ENCODE measurements around the gene FIGN. TPM values are rescaled to one million over a fixed set of nuclear protein-coding genes. Genes with fewer than 3 reads are reported as not detected.

FIGN gene
- total RNA-seq, 1 experiment from 2014 or later, result 19.4 TPM

GRCh38 chr2:163736433-163737189 lies 803 bp upstream of the FIGN start (continued):
- TF ChIP-seq ZSCAN18 (CRISPR knock-in tag; IDR thresholded peaks at IDR 0.05) (no peak), MLX (CRISPR knock-in tag; IDR thresholded peaks at IDR 0.05) (no peak), JAZF1 (CRISPR knock-in tag; IDR thresholded peaks at IDR 0.05) (no peak), ATF2 (CRISPR knock-in tag; IDR thresholded peaks at IDR 0.05; ENCODE audit: borderline replicate concordance, low read depth) (no peak), CBFB (CRISPR knock-in tag; IDR thresholded peaks at IDR 0.05; ENCODE audit: low read depth) (no peak), KAT7 (CRISPR knock-in tag; IDR thresholded peaks at IDR 0.05; ENCODE audit: borderline replicate concordance) (peak; percentile 62; the same call in 1 of the 2 replicates), ATF1 (CRISPR knock-in tag; IDR thresholded peaks at IDR 0.05) (no peak), FOXP1 (CRISPR knock-in tag; IDR thresholded peaks at IDR 0.05; ENCODE audit: borderline replicate concordance) (no peak; the same call in 1 of the 2 replicates)

GRCh38 chr2:163734881-163735684 lies 725 bp downstream of the FIGN start:
- Mint-ChIP-seq H3K36me3 (no peaks in the 10 kb centered on the region), H3K27me3 (ENCODE audit: low read depth) (no peaks in the 10 kb centered on the region; the same call in 1 of the 2 replicates), H3K4me3 (peak overlapping the region; percentile 92), H3K4me1 (peaks cover 52% of the 10 kb centered on the region), H3K9me3 (no peaks in the 10 kb centered on the region), H3K27ac (peak overlapping the region; percentile 91)
- ATAC-seq, result no peak
- no peak for DNase-seq (ENCODE audit: low spot score)
- CTCF ChIA-PET, result interaction anchor here (1.1 to 1.2 kb wide), 2 partner anchors 42 to 124 kb away, joined by 3 read pairs; no protein-coding TSS in a partner anchor
- POLR2A ChIA-PET, result interaction anchor here (0.5 to 1.4 kb wide), 8 partner anchors 12 to 361 kb away, joined by 3 to 5 read pairs (median 3); no protein-coding TSS in a partner anchor
- TF ChIP-seq SMAD4 (CRISPR knock-in tag; IDR thresholded peaks at IDR 0.05), result no peak
- no peak for TF ChIP-seq ZNF396 (CRISPR knock-in tag; IDR thresholded peaks at IDR 0.05; ENCODE audit: borderline replicate concordance)
- TF ChIP-seq OVOL2 (CRISPR knock-in tag; IDR thresholded peaks at IDR 0.05; ENCODE audit: borderline replicate concordance), result no peak
- no peak for TF ChIP-seq NFE2L1 (CRISPR knock-in tag; IDR thresholded peaks at IDR 0.05)
- TF ChIP-seq FOXK1 (CRISPR knock-in tag; IDR thresholded peaks at IDR 0.05), result no peak
- TF ChIP-seq TEAD1 (CRISPR knock-in tag; IDR thresholded peaks at IDR 0.05), result no peak
- TF ChIP-seq ZBTB43 (CRISPR knock-in tag; IDR thresholded peaks at IDR 0.05), result no peak
- no peak for TF ChIP-seq EMX1 (CRISPR knock-in tag; IDR thresholded peaks at IDR 0.05)
- no peak for TF ChIP-seq ZSCAN18 (CRISPR knock-in tag; IDR thresholded peaks at IDR 0.05)
- TF ChIP-seq ZNF317 (CRISPR knock-in tag; IDR thresholded peaks at IDR 0.05; ENCODE audit: borderline replicate concordance, low read depth), result no peak
- no peak for TF ChIP-seq MYBL2 (CRISPR knock-in tag; IDR thresholded peaks at IDR 0.05)
- TF ChIP-seq ATF2 (CRISPR knock-in tag; IDR thresholded peaks at IDR 0.05; ENCODE audit: borderline replicate concordance, low read depth), result no peak
- no peak for TF ChIP-seq RELA (CRISPR knock-in tag; IDR thresholded peaks at IDR 0.05; ENCODE audit: borderline replicate concordance)
- no peak for TF ChIP-seq PREB (CRISPR knock-in tag; IDR thresholded peaks at IDR 0.05; ENCODE audit: borderline replicate concordance)
